ENCODE measurements around the gene SMARCAD1. TPM values are rescaled to one million over a fixed set of nuclear protein-coding genes. Genes with fewer than 3 reads are reported as not detected.
"Not testable (repeated sequence)": the region's sequence is repeated elsewhere in the genome, so short reads cannot be mapped to it uniquely, and the experiment has no call there.

SMARCAD1 gene
- total RNA-seq, 1 donor = 48.5 TPM

- no peak for TF ChIP-seq CTCF (IDR thresholded peaks at IDR 0.05; ENCODE audit: insufficient read depth, low read length)
- H3K4me3 ChIP-seq (ENCODE audit: low read depth, low read length) = no peak overlapping the region
- DNase-seq (ENCODE audit: low read depth) = no peak
Observed at GRCh38 chr4:94329933-94330332, 122.3 kb downstream of the SMARCAD1 start.

DNA sequence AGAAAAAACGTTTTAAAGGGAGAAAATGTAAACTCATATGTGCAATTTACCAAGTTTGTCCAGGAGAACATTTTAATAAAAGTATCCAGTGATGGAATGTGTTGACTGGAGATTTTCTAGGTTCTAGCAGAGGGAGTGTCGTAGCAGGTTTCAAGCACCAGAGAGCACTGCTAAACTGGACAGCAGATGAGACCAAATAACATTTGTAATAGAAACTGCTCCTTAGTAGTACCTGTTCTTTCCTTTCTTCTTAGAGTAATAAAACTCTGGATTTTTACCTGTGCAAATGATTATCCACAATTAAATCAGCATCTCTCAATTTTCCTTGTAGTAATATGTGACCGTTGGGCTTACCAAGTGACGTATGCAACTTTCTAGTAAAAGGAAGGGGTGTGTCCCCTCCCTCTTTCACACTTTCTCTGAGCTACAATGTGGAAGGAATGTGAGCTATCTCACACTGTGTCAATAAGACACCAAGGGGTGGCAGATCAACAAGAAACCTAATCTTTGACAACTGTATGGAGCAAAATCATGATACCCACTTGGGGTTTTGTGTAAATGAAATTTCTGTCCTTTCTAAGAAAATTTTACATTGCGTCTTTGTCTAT, 125.4 kb downstream of the SMARCAD1 start:
- peak; percentile 15 for DNase-seq (ENCODE audit: low read depth)
- TF ChIP-seq CTCF (IDR thresholded peaks at IDR 0.05; ENCODE audit: insufficient read depth, low read length) = peak; percentile 35
- no peak overlapping the region for H3K4me3 ChIP-seq (ENCODE audit: low read depth, low read length)

GRCh38 chr4:94333866-94334265, 126.2 kb downstream of the SMARCAD1 start:
- no peak for TF ChIP-seq CTCF (IDR thresholded peaks at IDR 0.05; ENCODE audit: insufficient read depth, low read length)
- no peak overlapping the region for H3K4me3 ChIP-seq (ENCODE audit: low read depth, low read length)
- DNase-seq (ENCODE audit: low read depth) = no peak

- TF ChIP-seq CTCF (IDR thresholded peaks at IDR 0.05; ENCODE audit: insufficient read depth, low read length) = no peak
- DNase-seq (ENCODE audit: low read depth) = no peak
- H3K4me3 ChIP-seq (ENCODE audit: low read depth, low read length) = no peak overlapping the region
Observed at GRCh38 chr4:94334476-94334875, 126.8 kb downstream of the SMARCAD1 start.

GRCh38 chr4:94334962-94335361, 127.3 kb downstream of the SMARCAD1 start:
- no peak overlapping the region for H3K4me3 ChIP-seq (ENCODE audit: low read depth, low read length)
- no peak for DNase-seq (ENCODE audit: low read depth)
- TF ChIP-seq CTCF (IDR thresholded peaks at IDR 0.05; ENCODE audit: insufficient read depth, low read length) = no peak

DNA sequence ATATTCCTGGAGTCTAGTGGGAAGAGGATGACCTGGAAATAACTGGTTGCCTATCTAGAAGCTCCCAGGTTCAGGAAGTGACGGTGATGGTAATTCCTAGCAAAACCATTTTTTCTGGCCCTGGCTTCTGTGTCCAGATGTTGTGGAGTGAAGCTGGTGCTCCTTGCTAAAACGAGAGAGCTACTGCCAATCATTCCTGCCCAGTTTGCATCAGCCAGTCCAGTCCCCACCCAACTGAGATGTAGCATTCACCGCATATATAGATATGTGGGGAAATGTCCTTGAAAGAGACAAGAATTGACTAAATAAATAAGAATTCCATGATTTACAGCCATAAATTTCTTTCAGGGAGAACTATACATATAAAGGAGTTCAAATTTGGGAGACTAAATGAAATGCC, 128.6 kb downstream of the SMARCAD1 start:
- DNase-seq (ENCODE audit: low read depth) = no peak
- TF ChIP-seq CTCF (IDR thresholded peaks at IDR 0.05; ENCODE audit: insufficient read depth, low read length) = no peak
- no peak overlapping the region for H3K4me3 ChIP-seq (ENCODE audit: low read depth, low read length)

DNA sequence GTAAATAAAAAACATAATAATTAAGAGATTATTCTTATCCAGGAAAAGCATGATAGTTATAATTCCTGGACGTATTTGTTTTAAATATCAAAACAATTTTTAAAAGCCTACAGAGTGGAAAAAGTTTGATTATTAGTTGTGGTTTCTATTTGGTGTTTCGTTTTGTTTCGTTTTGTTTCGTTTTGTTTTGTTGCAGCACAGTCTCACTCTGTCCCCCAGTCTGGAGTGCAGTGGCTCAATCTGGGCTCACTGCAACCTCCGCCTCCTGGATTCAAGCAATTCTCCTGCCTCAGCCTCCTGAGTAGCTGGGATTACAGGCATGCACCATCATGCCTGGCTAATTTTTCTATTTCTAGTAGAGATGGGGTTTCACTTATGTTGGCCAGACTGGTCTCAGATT, 129.1 kb downstream of the SMARCAD1 start:
- not testable (repeated sequence) for H3K4me3 ChIP-seq (ENCODE audit: low read depth, low read length); DNase-seq (ENCODE audit: low read depth)

Measured in fibroblast of the aortic adventitia (primary cell).